ENCODE data around the gene SLC17A5.
"Not testable (repeated sequence)": the region's sequence is repeated elsewhere in the genome, so short reads cannot be mapped to it uniquely, and the experiment has no call there.

SLC17A5 gene

GRCh38 chr6:73653571-73654424, at the start of gene SLC17A5:
Gene SLC17A5 (minus strand): TSS chr6:73653992. CDS start chr6:73653886, 106 bp downstream.
- peak; percentile 74 for DNase-seq (ENCODE audit: low read depth in 2 of 2)

- no peak for DNase-seq (ENCODE audit: low read depth in 2 of 2)
Measured at GRCh38 chr6:73703466-73703865, 49.7 kb upstream of the SLC17A5 start.

GRCh38 chr6:73702444-73702843, 48.7 kb upstream of the SLC17A5 start:
- DNase-seq (ENCODE audit: low read depth in 2 of 2), result no peak

GRCh38 chr6:73699676-73700459, 46.1 kb upstream of the SLC17A5 start:
- DNase-seq (ENCODE audit: low read depth in 2 of 2), result no peak

GRCh38 chr6:73696966-73697655, 43.3 kb upstream of the SLC17A5 start:
- no peak for DNase-seq (ENCODE audit: low read depth in 2 of 2)

- DNase-seq (ENCODE audit: low read depth in 2 of 2), result peak; percentile 19 to 50
Measured at GRCh38 chr6:73695619-73696421, 42.0 kb upstream of the SLC17A5 start, which contains the start of gene CD109. Gene CD109 (plus strand): TSS chr6:73696203. CDS start chr6:73696216, 13 bp downstream.

- DNase-seq (ENCODE audit: low read depth in 2 of 2), result no peak
Measured at GRCh38 chr6:73694711-73695411, 41.1 kb upstream of the SLC17A5 start.

- DNase-seq (ENCODE audit: low read depth in 2 of 2), result no peak
Measured at GRCh38 chr6:73691512-73691911, 37.7 kb upstream of the SLC17A5 start.

GRCh38 chr6:73690056-73690455, 36.3 kb upstream of the SLC17A5 start:
- DNase-seq (ENCODE audit: low read depth in 2 of 2), result no peak

GRCh38 chr6:73688351-73688750, 34.6 kb upstream of the SLC17A5 start:
- DNase-seq (ENCODE audit: low read depth in 2 of 2), result no peak

- not testable (repeated sequence) for DNase-seq (ENCODE audit: low read depth in 2 of 2)
Measured at GRCh38 chr6:73683574-73683973, 29.8 kb upstream of the SLC17A5 start.

GRCh38 chr6:73680289-73680918, 26.6 kb upstream of the SLC17A5 start:
- no peak for DNase-seq (ENCODE audit: low read depth in 2 of 2)

- DNase-seq (ENCODE audit: low read depth in 2 of 2), result not testable (repeated sequence)
Measured at GRCh38 chr6:73679846-73680245, 26.1 kb upstream of the SLC17A5 start.

- DNase-seq (ENCODE audit: low read depth in 2 of 2), result no peak
Measured at GRCh38 chr6:73679009-73679408, 25.2 kb upstream of the SLC17A5 start.

- DNase-seq (ENCODE audit: low read depth in 2 of 2), result peak; percentile 36 to 48
Measured at GRCh38 chr6:73675466-73676098, 21.8 kb upstream of the SLC17A5 start.

- no peak for DNase-seq (ENCODE audit: low read depth in 2 of 2)
Measured at GRCh38 chr6:73671911-73672685, 18.3 kb upstream of the SLC17A5 start.

GRCh38 chr6:73669005-73669404, 15.2 kb upstream of the SLC17A5 start:
- DNase-seq (ENCODE audit: low read depth in 2 of 2), result no peak

- no peak for DNase-seq (ENCODE audit: low read depth in 2 of 2)
Measured at GRCh38 chr6:73667798-73668197, 14.0 kb upstream of the SLC17A5 start.

- no peak for DNase-seq (ENCODE audit: low read depth in 2 of 2)
Measured at GRCh38 chr6:73666393-73666792, 12.6 kb upstream of the SLC17A5 start.
